Spleen (tissue), 11 donors: ENCODE results near the gene PHF21B. TPM values are rescaled to one million over a fixed set of nuclear protein-coding genes. Genes with fewer than 3 reads are reported as not detected.

Experiments
- DNase-seq: peaks from one replicate; pipeline ENCODE4 v3.0.0-alpha.2; 2020
- H3K27ac ChIP-seq, 8 donors: fragments of 200-600 bp; sonication (generic) in 7 of 8; 1 replicate in 4 of 8; 2 replicates in 4 of 8; pipeline versions ENCODE4 v1.5.0 to v1.8.0; 2016 to 2021; ENCODE audit warnings: inconsistent platforms in 4 of 8, mild to moderate bottlenecking in 4 of 8, moderate library complexity in 1 of 8
- H3K27me3 ChIP-seq, 7 donors: fragments of 200-600 bp; sonication (generic) in 6 of 7; replicated peaks in 1 of 7; 1 replicate in 4 of 7; 2 replicates in 3 of 7; pipeline versions ENCODE4 v1.5.0 to v1.8.0; 2016 to 2021; ENCODE audit warnings: inconsistent platforms in 3 of 7, mild to moderate bottlenecking in 1 of 7
- H3K36me3 ChIP-seq, 6 donors: fragments of 200-600 bp; sonication (generic) in 5 of 6; 1 replicate in 4 of 6; 2 replicates in 2 of 6; pipeline versions ENCODE4 v1.5.0 to v1.8.0; 2016 to 2021; ENCODE audit warnings: inconsistent platforms in 2 of 6
- H3K4me1 ChIP-seq, 6 donors: fragments of 200-600 bp; sonication (generic) in 5 of 6; 1 replicate in 3 of 6; 2 replicates in 3 of 6; pipeline versions ENCODE4 v1.5.0 to v1.8.0; 2016 to 2021; ENCODE audit warnings: inconsistent platforms in 3 of 6
- H3K4me3 ChIP-seq, 8 donors: fragments of 200-600 bp; sonication (generic) in 7 of 8; 1 replicate in 4 of 8; 2 replicates in 4 of 8; pipeline versions ENCODE4 v1.5.0 to v1.8.0; 2016 to 2021; ENCODE audit warnings: inconsistent platforms in 4 of 8, mild to moderate bottlenecking in 4 of 8, moderate library complexity in 2 of 8
- H3K9me3 ChIP-seq, 8 donors: fragments of 200-600 bp; sonication (generic) in 7 of 8; 1 replicate in 4 of 8; 2 replicates in 4 of 8; pipeline versions ENCODE4 v1.5.0 to v1.8.0; 2016 to 2021; ENCODE audit warnings: inconsistent platforms in 4 of 8
- POLR2A ChIP-seq, 3 donors: fragments of 450-650 bp; IDR thresholded peaks; one replicate each; pipeline ENCODE4 v1.5.1; 2017; ENCODE audit warnings: antibody characterized with exemption in 3 of 3, mild to moderate bottlenecking in 1 of 3
- POLR2AphosphoS5 ChIP-seq, 3 donors: sonication (generic); formaldehyde crosslinking; IDR thresholded peaks; one replicate each; pipeline ENCODE4 v1.5.1; 2017; ENCODE audit warnings: antibody characterized with exemption in 3 of 3
- WGBS, 5 donors: extraction: QIAGEN DNeasy Blood & Tissue Kit in 3 of 5; methylation state at CpG; one replicate each; pipeline versions ENCODE4 v1.1.5 to v1.1.7; 2013 to 2018; 5-methylcytosine and 5-hydroxymethylcytosine counted together
- intact Hi-C: fragments of 100-400 bp; cut with DNase I; formaldehyde crosslinking; loops from one replicate; pipeline ENCODE4 v1.15.0; 2023; ENCODE audit warnings: low total_unique reads
- polyA plus RNA-seq, 3 donors: library from polyadenylated mRNA; stranded (reverse); fragments of 200-250 nt; gene quantifications; one replicate each; pipeline ENCODE4 v1.2.1, GENCODE V29; 2013
- total RNA-seq, 7 donors: library from RNA; depleted of rRNA in 3 of 7; stranded (reverse); fragments of >200 nt in 3 of 7; fragmentation: NEBNext Ultra II Directional in 4 of 7; extraction: Animal tissue kit (Norgen Biotek cat#: 25700) in 4 of 7; gene quantifications; one replicate each; pipeline versions ENCODE4 v1.1.0 to v1.2.1, GENCODE V29; 2016 to 2021
- TF ChIP-seq, protein P1 (sequence below), 11 experiments: fragments of 200-600 bp in 7 of 11; fragments of 450-650 bp in 4 of 11; sonication (generic) in 4 of 11; IDR thresholded peaks in 8 of 11; conservative IDR thresholded peaks in 3 of 11; 1 replicate in 7 of 11; 2 replicates in 4 of 11; pipeline versions ENCODE4 v1.4.0 to v1.8.0; 2016 to 2021; ENCODE audit warnings: antibody characterized with exemption in 11 of 11, inconsistent platforms in 4 of 11, mild to moderate bottlenecking in 1 of 11
- donor health status: healthy with polysubstance abuse.
- donor health status: DM: no; HTN: no; CAD: no; lungs with moderate emphysema.
- donor health status: DM: no; HTN: no; CAD: no.
- donor health status: Bipolar disorder and iron deficiency.
- donor health status: healthy.
- donor health status: DM: no; HTN: no; CAD: no.
- donor health status: DM: yes; HTN: yes; CAD: no.

The PHF21B gene
- total and polyA plus RNA-seq, 10 donors: 0.03 to 0.46 (median 0.09) TPM; not detected in 4

DNA sequence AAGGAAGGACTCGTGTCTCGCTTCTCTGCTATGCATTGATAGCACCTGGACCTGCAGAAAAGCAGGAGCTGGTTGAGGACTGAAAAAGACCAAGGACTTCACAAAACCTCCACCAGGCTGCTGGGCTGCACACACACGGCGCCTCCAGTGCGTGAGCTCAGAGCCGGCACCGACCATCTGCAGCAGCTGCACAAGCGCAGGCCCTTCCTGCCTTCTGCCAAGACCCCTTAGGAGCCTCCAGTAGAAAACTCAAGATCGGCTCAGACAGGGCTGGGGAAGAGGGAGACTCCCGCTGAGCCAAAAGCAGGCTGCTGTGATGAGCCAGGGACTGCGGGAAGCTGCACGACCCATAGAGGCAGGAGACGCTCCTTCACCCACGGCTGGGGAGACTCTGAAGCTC, 70.9 kb downstream of the PHF21B start:
- WGBS, 5 donors: 69 to 74% (median 71%) methylated on average over 14 of the region's 14 CpGs
- no peaks in the 10 kb centered on the region for H3K4me1 ChIP-seq
- TF ChIP-seq, protein P1, sequence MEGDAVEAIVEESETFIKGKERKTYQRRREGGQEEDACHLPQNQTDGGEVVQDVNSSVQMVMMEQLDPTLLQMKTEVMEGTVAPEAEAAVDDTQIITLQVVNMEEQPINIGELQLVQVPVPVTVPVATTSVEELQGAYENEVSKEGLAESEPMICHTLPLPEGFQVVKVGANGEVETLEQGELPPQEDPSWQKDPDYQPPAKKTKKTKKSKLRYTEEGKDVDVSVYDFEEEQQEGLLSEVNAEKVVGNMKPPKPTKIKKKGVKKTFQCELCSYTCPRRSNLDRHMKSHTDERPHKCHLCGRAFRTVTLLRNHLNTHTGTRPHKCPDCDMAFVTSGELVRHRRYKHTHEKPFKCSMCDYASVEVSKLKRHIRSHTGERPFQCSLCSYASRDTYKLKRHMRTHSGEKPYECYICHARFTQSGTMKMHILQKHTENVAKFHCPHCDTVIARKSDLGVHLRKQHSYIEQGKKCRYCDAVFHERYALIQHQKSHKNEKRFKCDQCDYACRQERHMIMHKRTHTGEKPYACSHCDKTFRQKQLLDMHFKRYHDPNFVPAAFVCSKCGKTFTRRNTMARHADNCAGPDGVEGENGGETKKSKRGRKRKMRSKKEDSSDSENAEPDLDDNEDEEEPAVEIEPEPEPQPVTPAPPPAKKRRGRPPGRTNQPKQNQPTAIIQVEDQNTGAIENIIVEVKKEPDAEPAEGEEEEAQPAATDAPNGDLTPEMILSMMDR (IDR thresholded peaks at IDR 0.05 in 8 of 11, conservative IDR thresholded peaks at IDR 0.05 in 3 of 11): no peak
- TF ChIP-seq POLR2AphosphoS5 (IDR thresholded peaks at IDR 0.05): no peak
- TF ChIP-seq POLR2A (IDR thresholded peaks at IDR 0.05): no peak

GRCh38 chr22:44937216-44937615, 72.6 kb downstream of the PHF21B start:
- no peaks in the 10 kb centered on the region for H3K4me1 ChIP-seq
- H3K36me3 ChIP-seq: no peaks in the 10 kb centered on the region
- WGBS, 5 donors: 83 to 91% (median 87%) methylated on average over 8 of the region's 8 CpGs
- TF ChIP-seq, protein P1 (IDR thresholded peaks at IDR 0.05 in 8 of 11, conservative IDR thresholded peaks at IDR 0.05 in 3 of 11): no peak
- no peak for TF ChIP-seq POLR2A (IDR thresholded peaks at IDR 0.05)
- TF ChIP-seq POLR2AphosphoS5 (IDR thresholded peaks at IDR 0.05): no peak
- no peak overlapping the region for H3K4me3 ChIP-seq
- no peak for DNase-seq
- H3K27ac ChIP-seq: no peak overlapping the region
- H3K9me3 ChIP-seq: no peaks in the 10 kb centered on the region
- intact Hi-C loops: no loop called here
- H3K27me3 ChIP-seq: peaks cover 0 to 48% (median 0%) of the 10 kb centered on the region in 7 donors

More for the DNA sequence above, 70.9 kb downstream of the PHF21B start:
- intact Hi-C loops: no loop called here
- H3K27ac ChIP-seq: no peak overlapping the region
- H3K36me3 ChIP-seq: no peaks in the 10 kb centered on the region
- no peak for DNase-seq
- peaks cover 0 to 58% (median 0%) of the 10 kb centered on the region in 7 donors for H3K27me3 ChIP-seq
- no peaks in the 10 kb centered on the region for H3K9me3 ChIP-seq
- H3K4me3 ChIP-seq: no peak overlapping the region

- intact Hi-C loops: no loop called here
- WGBS, 5 donors: 82 to 91% (median 87%) methylated on average over 15 to 16 of the region's 16 CpGs
These were observed 73.6 kb downstream of the PHF21B start for GRCh38 chr22:44936201-44936600.

DNA sequence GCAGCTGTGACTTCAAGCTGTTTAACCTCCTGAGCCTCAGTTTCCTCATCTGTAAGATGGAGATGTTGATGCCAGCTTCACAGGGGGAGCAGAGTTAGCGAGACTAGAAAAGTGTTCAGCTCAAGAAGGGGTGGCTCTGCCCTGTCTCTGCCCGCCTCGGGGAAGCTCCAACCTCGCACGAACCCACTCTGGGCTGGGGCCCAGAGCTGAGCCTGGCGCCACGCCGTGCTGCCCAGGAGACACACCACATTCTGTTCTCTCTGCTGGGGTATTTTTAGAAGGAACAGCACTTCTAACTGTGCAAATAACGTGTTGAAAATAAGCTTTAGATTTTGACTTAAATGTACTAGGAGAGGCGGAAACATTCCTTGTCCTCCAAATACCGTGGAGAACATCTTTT, 74.1 kb downstream of the PHF21B start:
- peaks cover 0 to 35% (median 0%) of the 10 kb centered on the region in 7 donors for H3K27me3 ChIP-seq
- no peaks in the 10 kb centered on the region for H3K36me3 ChIP-seq
- H3K27ac ChIP-seq: no peak overlapping the region
- DNase-seq: no peak
- H3K4me3 ChIP-seq: no peak overlapping the region
- H3K9me3 ChIP-seq: no peaks in the 10 kb centered on the region
- 80 to 85% (median 81%) methylated on average over 11 of the region's 11 CpGs for WGBS, 5 donors
- no peak for TF ChIP-seq POLR2AphosphoS5 (IDR thresholded peaks at IDR 0.05)
- TF ChIP-seq, protein P1 (IDR thresholded peaks at IDR 0.05 in 8 of 11, conservative IDR thresholded peaks at IDR 0.05 in 3 of 11): no peak
- TF ChIP-seq POLR2A (IDR thresholded peaks at IDR 0.05): no peak
- peaks cover 0 to 5% (median 0%) of the 10 kb centered on the region in 6 donors for H3K4me1 ChIP-seq
- intact Hi-C loops: no loop called here

More at GRCh38 chr22:44936201-44936600, 73.6 kb downstream of the PHF21B start:
- DNase-seq: no peak
- Histone ChIP-seq H3K4me1 (peaks cover 0 to 5% (median 0%) of the 10 kb centered on the region in 6 donors), H3K27ac (no peak overlapping the region), H3K27me3 (peaks cover 0 to 38% (median 0%) of the 10 kb centered on the region in 7 donors), H3K36me3 (no peaks in the 10 kb centered on the region), H3K9me3 (no peaks in the 10 kb centered on the region), H3K4me3 (no peak overlapping the region)
- TF ChIP-seq POLR2AphosphoS5 (IDR thresholded peaks at IDR 0.05): no peak
- TF ChIP-seq, protein P1 (IDR thresholded peaks at IDR 0.05 in 8 of 11, conservative IDR thresholded peaks at IDR 0.05 in 3 of 11): no peak
- no peak for TF ChIP-seq POLR2A (IDR thresholded peaks at IDR 0.05)
